Uterus (tissue), 2 donors: ENCODE data around the gene SLC18A2.
A peak's percentile ranks its signal among the peaks of the same experiment; 100 is the strongest.

Source experiments
- POLR2A ChIP-seq, 2 donors: fragments of 450-650 bp; IDR thresholded peaks; one replicate each; pipeline ENCODE4 v1.6.1; 2016; ENCODE audit warnings: antibody characterized with exemption in 2 of 2, mild to moderate bottlenecking in 1 of 2, moderate library complexity in 1 of 2
- TF ChIP-seq, protein P1 (sequence below), 4 experiments: fragments of 200-600 bp in 2 of 4; fragments of 450-650 bp in 2 of 4; sonication (generic) in 2 of 4; IDR thresholded peaks; one replicate each; pipeline ENCODE4 v1.5.1; 2016 to 2019; ENCODE audit warnings: antibody characterized with exemption in 4 of 4, mild to moderate bottlenecking in 2 of 4, moderate library complexity in 1 of 4

DNA sequence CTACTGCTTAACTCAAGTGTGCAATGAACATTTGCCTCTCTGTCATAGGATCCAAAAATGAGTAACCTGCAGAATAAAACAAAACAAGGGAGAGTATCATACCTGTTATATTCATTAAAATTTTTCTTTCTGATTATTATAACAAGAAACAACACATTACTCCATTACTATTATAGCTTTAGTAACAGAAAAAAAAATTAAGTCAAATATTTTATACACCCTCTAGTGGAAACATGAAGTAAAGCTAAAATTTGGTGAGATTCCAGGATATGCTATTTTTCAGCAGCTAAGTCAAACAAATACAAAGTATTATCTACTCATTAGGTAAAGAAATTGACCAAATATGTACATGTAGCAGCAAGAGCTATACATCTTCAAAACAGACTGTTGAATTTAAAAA lies 78.0 kb downstream of the SLC18A2 start:
- no peak for TF ChIP-seq POLR2A (IDR thresholded peaks at IDR 0.05)
- TF ChIP-seq, protein P1, sequence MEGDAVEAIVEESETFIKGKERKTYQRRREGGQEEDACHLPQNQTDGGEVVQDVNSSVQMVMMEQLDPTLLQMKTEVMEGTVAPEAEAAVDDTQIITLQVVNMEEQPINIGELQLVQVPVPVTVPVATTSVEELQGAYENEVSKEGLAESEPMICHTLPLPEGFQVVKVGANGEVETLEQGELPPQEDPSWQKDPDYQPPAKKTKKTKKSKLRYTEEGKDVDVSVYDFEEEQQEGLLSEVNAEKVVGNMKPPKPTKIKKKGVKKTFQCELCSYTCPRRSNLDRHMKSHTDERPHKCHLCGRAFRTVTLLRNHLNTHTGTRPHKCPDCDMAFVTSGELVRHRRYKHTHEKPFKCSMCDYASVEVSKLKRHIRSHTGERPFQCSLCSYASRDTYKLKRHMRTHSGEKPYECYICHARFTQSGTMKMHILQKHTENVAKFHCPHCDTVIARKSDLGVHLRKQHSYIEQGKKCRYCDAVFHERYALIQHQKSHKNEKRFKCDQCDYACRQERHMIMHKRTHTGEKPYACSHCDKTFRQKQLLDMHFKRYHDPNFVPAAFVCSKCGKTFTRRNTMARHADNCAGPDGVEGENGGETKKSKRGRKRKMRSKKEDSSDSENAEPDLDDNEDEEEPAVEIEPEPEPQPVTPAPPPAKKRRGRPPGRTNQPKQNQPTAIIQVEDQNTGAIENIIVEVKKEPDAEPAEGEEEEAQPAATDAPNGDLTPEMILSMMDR (IDR thresholded peaks at IDR 0.05) = peak in 1 of 4 experiments; percentile 10
